MM.1S (cell line): Measurements from ENCODE around the gene FGGY.

ENCODE experiments used
- DNase-seq: peaks from one replicate; pipeline ENCODE4 v3.0.0-alpha.2; 2015
- H2AFZ ChIP-seq: fragments of 300-600 bp; sonication (generic); 2 replicates; pipeline ENCODE4 v1.6.0; 2016; ENCODE audit warnings: antibody characterized with exemption, low read length
- H3F3A ChIP-seq: fragments of 300-600 bp; sonication (generic); 2 replicates; pipeline ENCODE4 v1.6.1; 2016; ENCODE audit warnings: mild to moderate bottlenecking, antibody characterized with exemption, low read length, moderate library complexity, mixed read lengths; ENCODE audit not compliant: insufficient read depth
- H3K27ac ChIP-seq: fragments of 300-600 bp; sonication (generic); 2 replicates; pipeline ENCODE4 v1.5.1; 2016; ENCODE audit warnings: mild to moderate bottlenecking, low read length
- H3K27me3 ChIP-seq: fragments of 300-600 bp; sonication (generic); replicated peaks from 2 replicates; pipeline ENCODE4 v1.6.0; 2016; ENCODE audit warnings: low read length; ENCODE audit not compliant: insufficient read depth
- H3K36me3 ChIP-seq: fragments of 300-600 bp; sonication (generic); replicated peaks from 2 replicates; pipeline ENCODE4 v1.6.1; 2016; ENCODE audit warnings: mild to moderate bottlenecking, low read length, mixed read lengths; ENCODE audit not compliant: insufficient read depth
- H3K4me1 ChIP-seq: fragments of 300-600 bp; sonication (generic); 2 replicates; pipeline ENCODE4 v1.6.1; 2016; ENCODE audit warnings: low read length, mixed read lengths
- H3K4me2 ChIP-seq: fragments of 300-600 bp; sonication (generic); 2 replicates; pipeline ENCODE4 v1.6.0; 2016; ENCODE audit warnings: low read depth, low read length
- H3K4me3 ChIP-seq: fragments of 300-600 bp; sonication (generic); 2 replicates; pipeline ENCODE4 v1.5.1; 2016; ENCODE audit warnings: low read length, mixed read lengths
- H3K79me2 ChIP-seq: fragments of 300-600 bp; sonication (generic); 2 replicates; pipeline ENCODE4 v1.6.1; 2016; ENCODE audit warnings: mixed run types, low read length, mixed read lengths
- H3K9ac ChIP-seq: fragments of 300-600 bp; sonication (generic); 2 replicates; pipeline ENCODE4 v1.6.1; 2016; ENCODE audit warnings: low read length, mixed read lengths
- H3K9me2 ChIP-seq: fragments of 300-600 bp; sonication (generic); replicated peaks from 2 replicates; pipeline ENCODE4 v1.6.1; 2016; ENCODE audit warnings: mild to moderate bottlenecking, low read length, mixed read lengths; ENCODE audit not compliant: insufficient read depth
- H3K9me3 ChIP-seq: fragments of 300-600 bp; sonication (generic); replicated peaks from 2 replicates; pipeline ENCODE4 v1.6.1; 2016; ENCODE audit warnings: mild to moderate bottlenecking, low read length, mixed read lengths; ENCODE audit not compliant: insufficient read depth
- H4K20me1 ChIP-seq: fragments of 300-600 bp; sonication (generic); 2 replicates; pipeline ENCODE4 v1.6.1; 2016; ENCODE audit warnings: mild to moderate bottlenecking, low read length, moderate library complexity, mixed read lengths; ENCODE audit not compliant: insufficient read depth
- EZH2 ChIP-seq: fragments of 300-600 bp; sonication (generic); optimal IDR thresholded peaks from 2 replicates; pipeline ENCODE3; 2017; ENCODE audit warnings: low read depth, mild to moderate bottlenecking, antibody characterized with exemption, low read length, mixed read lengths
- EZH2phosphoT487 ChIP-seq: fragments of 300-600 bp; sonication (generic); IDR thresholded peaks from 2 replicates; pipeline ENCODE4 v1.6.1; 2018; ENCODE audit warnings: antibody characterized with exemption, low read length
- TF ChIP-seq, protein P1 (sequence below): fragments of 300-600 bp; sonication (generic); IDR thresholded peaks from 2 replicates; pipeline ENCODE4 v1.5.1; 2016; ENCODE audit warnings: antibody characterized with exemption, low read length, mixed read lengths

The FGGY gene

DNA sequence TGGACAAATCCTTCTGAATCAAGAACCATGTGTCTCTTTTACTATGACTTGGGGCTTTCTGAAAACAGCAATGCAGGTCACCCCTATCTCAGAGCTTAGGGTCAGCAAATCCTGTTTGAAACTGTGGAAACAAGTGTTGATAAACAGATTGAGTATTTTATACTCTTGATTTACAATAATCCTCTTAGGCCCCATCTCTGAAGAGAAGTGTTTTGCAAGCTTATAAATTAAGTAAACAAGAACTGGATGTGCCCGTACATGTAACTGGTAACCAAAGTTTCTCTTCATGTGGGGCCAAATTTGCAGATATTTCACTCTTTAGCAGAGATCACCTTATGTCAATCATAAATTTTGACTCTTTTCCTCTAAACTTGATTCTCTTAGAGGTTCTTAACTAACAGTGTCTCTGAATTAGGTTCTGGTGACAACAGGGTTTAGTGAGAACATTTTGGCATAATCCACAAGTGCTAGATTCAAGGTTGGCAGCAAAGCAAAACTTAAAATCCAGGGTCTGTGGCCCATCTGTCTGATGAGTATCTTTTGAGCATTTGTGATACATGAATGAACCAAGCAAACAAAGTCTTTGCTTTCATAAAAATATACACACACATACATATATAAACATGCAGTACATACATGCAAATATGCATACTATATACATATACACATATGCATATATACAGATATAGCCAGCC is 334.8 kb downstream of the FGGY start:
- no peaks in the 10 kb centered on the region for H3K9me3 ChIP-seq
- no peak overlapping the region for H2AFZ ChIP-seq
- TF ChIP-seq EZH2phosphoT487 (no peak), EZH2 (no peak)
- TF ChIP-seq, protein P1, sequence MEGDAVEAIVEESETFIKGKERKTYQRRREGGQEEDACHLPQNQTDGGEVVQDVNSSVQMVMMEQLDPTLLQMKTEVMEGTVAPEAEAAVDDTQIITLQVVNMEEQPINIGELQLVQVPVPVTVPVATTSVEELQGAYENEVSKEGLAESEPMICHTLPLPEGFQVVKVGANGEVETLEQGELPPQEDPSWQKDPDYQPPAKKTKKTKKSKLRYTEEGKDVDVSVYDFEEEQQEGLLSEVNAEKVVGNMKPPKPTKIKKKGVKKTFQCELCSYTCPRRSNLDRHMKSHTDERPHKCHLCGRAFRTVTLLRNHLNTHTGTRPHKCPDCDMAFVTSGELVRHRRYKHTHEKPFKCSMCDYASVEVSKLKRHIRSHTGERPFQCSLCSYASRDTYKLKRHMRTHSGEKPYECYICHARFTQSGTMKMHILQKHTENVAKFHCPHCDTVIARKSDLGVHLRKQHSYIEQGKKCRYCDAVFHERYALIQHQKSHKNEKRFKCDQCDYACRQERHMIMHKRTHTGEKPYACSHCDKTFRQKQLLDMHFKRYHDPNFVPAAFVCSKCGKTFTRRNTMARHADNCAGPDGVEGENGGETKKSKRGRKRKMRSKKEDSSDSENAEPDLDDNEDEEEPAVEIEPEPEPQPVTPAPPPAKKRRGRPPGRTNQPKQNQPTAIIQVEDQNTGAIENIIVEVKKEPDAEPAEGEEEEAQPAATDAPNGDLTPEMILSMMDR = no peak
- H3F3A ChIP-seq = no peaks in the 10 kb centered on the region
- H3K9me2 ChIP-seq = no peaks in the 10 kb centered on the region
- H3K9ac ChIP-seq = no peak overlapping the region
- no peak for DNase-seq
- H3K27me3 ChIP-seq = no peaks in the 10 kb centered on the region
- H3K79me2 ChIP-seq = no peaks in the 10 kb centered on the region
- no peak overlapping the region for H3K4me3 ChIP-seq
- H3K27ac ChIP-seq = no peak overlapping the region
- H3K4me1 ChIP-seq = no peaks in the 10 kb centered on the region
- H4K20me1 ChIP-seq = no peaks in the 10 kb centered on the region
- no peak overlapping the region for H3K4me2 ChIP-seq
- no peaks in the 10 kb centered on the region for H3K36me3 ChIP-seq

DNA sequence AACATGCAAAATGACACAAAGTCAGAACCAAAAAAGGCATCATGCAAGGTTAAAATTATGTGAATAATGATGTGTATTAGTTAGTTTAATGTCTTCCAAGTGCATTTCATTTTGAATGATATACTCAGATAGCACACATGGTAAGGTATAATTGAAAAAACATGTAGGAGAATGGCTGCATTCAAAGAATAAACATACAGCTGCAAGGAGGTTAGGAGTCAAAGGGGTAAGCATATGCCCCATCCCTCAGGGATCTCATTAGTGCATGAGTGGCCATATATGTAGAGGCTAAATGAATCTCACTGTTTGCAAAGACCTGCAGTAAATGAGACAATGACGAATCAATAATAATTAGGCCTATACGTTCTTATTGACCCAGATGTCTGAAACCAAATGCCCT is 338.2 kb downstream of the FGGY start:
- no peaks in the 10 kb centered on the region for H3K79me2 ChIP-seq
- H4K20me1 ChIP-seq = no peaks in the 10 kb centered on the region
- no peak overlapping the region for H3K9ac ChIP-seq
- H3F3A ChIP-seq = no peaks in the 10 kb centered on the region
- no peaks in the 10 kb centered on the region for H3K9me2 ChIP-seq
- H3K4me2 ChIP-seq = no peak overlapping the region
- H3K4me1 ChIP-seq = no peaks in the 10 kb centered on the region
- H3K9me3 ChIP-seq = no peaks in the 10 kb centered on the region
- DNase-seq = no peak
- H3K4me3 ChIP-seq = no peak overlapping the region
- TF ChIP-seq, protein P1 = no peak
- no peak for TF ChIP-seq EZH2
- TF ChIP-seq EZH2phosphoT487 = no peak
- H3K36me3 ChIP-seq = no peaks in the 10 kb centered on the region
- H3K27ac ChIP-seq = no peak overlapping the region
- H2AFZ ChIP-seq = no peak overlapping the region
- no peaks in the 10 kb centered on the region for H3K27me3 ChIP-seq

DNA sequence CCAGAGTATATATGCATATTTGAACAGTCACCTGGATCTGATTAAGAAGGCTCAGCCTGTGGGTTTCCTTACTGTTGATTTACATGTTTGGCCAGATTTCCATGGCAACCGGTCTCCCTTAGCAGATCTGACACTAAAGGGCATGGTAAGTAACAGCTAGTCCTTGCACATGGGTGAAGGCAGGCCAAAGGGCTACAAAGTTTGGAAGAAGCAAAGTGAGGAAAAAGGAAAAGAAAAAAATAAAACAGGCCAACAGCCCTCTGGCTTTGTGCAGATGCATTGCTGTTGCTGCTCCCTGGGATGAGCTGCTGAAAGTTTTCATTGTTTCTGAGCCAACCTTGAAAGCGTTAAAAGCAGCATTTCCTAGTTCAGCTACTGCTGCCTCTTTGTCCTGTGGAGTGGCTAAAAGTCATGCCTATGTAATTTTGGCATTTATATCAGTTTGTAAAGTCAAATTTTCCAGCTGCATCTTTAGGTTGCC is 341.4 kb downstream of the FGGY start:
- no peak overlapping the region for H3K27ac ChIP-seq
- H3K9ac ChIP-seq = no peak overlapping the region
- H3K79me2 ChIP-seq = no peaks in the 10 kb centered on the region
- no peak overlapping the region for H3K4me2 ChIP-seq
- no peaks in the 10 kb centered on the region for H4K20me1 ChIP-seq
- no peaks in the 10 kb centered on the region for H3K36me3 ChIP-seq
- H3K9me3 ChIP-seq = no peaks in the 10 kb centered on the region
- no peak for TF ChIP-seq EZH2
- TF ChIP-seq, protein P1 = no peak
- no peak for TF ChIP-seq EZH2phosphoT487
- no peak for DNase-seq
- no peaks in the 10 kb centered on the region for H3K4me1 ChIP-seq
- H3F3A ChIP-seq = no peaks in the 10 kb centered on the region
- H2AFZ ChIP-seq = no peak overlapping the region
- H3K9me2 ChIP-seq = no peaks in the 10 kb centered on the region
- H3K4me3 ChIP-seq = no peak overlapping the region
- no peaks in the 10 kb centered on the region for H3K27me3 ChIP-seq
